Esophagus squamous epithelium (tissue), 4 donors: ENCODE data around the gene MRRF.

ENCODE experiments used
- POLR2A ChIP-seq, 4 donors: fragments of 450-650 bp; IDR thresholded peaks; one replicate each; pipeline ENCODE4 v1.6.1; 2017; ENCODE audit warnings: antibody characterized with exemption in 4 of 4, mild to moderate bottlenecking in 4 of 4, moderate library complexity in 3 of 4
- TF ChIP-seq, protein P1 (sequence below), 6 experiments: fragments of 450-650 bp in 4 of 6; fragments of 200-600 bp in 2 of 6; sonication (generic) in 2 of 6; IDR thresholded peaks; one replicate each; pipeline ENCODE4 v1.5.1; 2016 to 2019; ENCODE audit warnings: antibody characterized with exemption in 6 of 6, mild to moderate bottlenecking in 4 of 6, moderate library complexity in 4 of 6

DNA sequence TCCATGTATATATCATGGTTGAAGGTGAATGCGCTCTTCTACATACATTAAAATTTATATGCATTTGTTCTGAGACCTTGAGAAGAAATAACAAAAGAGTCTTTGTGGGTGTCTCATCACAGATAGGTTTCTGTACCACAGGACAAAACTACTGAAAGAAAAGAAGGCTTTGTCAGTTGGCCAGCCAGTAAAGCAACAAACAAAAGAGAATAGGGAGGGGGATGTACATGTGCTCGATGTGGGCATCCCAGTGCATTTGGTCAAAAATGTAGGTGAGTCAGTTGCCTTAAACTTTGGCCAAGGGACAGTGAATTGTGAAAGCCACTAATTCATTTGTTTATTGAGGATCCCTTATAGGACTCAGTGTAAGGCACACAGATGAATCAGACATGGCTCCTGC, 13.3 kb upstream of the MRRF start:
- TF ChIP-seq, protein P1, sequence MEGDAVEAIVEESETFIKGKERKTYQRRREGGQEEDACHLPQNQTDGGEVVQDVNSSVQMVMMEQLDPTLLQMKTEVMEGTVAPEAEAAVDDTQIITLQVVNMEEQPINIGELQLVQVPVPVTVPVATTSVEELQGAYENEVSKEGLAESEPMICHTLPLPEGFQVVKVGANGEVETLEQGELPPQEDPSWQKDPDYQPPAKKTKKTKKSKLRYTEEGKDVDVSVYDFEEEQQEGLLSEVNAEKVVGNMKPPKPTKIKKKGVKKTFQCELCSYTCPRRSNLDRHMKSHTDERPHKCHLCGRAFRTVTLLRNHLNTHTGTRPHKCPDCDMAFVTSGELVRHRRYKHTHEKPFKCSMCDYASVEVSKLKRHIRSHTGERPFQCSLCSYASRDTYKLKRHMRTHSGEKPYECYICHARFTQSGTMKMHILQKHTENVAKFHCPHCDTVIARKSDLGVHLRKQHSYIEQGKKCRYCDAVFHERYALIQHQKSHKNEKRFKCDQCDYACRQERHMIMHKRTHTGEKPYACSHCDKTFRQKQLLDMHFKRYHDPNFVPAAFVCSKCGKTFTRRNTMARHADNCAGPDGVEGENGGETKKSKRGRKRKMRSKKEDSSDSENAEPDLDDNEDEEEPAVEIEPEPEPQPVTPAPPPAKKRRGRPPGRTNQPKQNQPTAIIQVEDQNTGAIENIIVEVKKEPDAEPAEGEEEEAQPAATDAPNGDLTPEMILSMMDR (IDR thresholded peaks at IDR 0.05), result no peak
- no peak for TF ChIP-seq POLR2A (IDR thresholded peaks at IDR 0.05)
